ENCODE results near the gene ADK.
"Not testable (repeated sequence)": the region's sequence is repeated elsewhere in the genome, so short reads cannot be mapped to it uniquely, and the experiment has no call there.

ADK gene

GRCh38 chr10:74145133-74145532 is 5.9 kb upstream of the ADK start:
- DNase-seq (ENCODE audit: low spot score), result no peak

DNA sequence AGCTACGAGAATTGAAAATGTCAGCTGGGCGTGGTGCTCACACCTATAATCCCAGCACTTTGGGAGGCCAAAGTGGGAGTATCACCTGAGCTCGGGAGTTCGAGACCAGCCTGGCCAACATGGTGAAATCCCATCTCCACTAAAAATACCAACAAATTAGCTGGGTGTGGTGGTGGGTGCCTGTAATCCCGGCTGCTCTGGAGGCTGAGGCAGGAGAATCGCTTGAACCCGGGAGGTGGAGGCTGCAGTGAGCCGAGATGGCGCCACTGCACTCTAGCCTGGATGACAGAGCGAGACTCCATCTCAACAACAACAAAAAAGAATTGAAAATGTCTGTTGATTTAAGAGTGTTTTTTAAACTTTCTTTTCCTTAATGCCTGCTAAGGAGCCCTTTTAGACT is 4.0 kb upstream of the ADK start:
- not testable (repeated sequence) for DNase-seq (ENCODE audit: low spot score)

- no peak for DNase-seq (ENCODE audit: low spot score)
These were observed 624 bp upstream of the ADK start, which contains the start of gene AP3M1 for GRCh38 chr10:74150204-74150989. TSS of gene AP3M1 (minus strand) at chr10:74150828. CDS start at chr10:74138379, 12,449 bp downstream.

DNA sequence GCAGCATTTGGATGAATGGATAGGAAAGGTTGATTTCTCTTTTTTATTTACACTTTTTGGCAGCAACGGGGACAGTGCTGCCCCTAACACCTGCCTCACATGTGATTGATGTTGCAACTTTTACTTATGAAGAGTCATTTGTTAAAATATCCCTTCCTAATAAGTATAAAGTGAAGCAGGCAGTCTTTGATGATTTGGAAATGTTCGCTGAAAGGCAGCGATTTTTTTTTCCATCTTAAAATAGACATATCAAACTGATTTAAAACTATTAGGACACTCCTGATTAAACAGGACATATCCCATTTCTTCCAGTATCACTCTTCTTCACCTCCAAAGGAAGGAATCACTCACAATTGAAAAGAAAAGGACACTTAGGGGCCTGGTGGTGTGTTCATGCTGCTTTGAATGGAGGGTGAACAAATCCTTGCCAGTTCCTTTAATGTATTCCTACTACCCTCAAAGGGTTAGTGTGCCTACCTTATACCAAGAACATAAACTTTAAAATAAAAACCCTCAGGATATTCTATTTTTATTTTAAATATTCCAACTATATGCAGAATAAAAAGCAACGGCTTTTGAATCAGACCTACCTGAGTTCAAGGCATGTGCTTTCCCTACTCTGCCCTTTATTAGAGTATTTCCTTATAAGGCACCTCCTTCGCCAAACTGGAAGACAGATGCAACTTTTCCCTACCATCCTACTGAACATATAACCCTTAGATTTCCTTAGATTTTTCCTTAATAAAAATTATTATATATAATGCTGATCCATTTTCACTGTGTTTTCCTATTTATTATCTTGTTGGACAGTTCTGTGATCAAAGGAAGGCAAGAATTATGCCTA is 1.1 kb downstream of the ADK start:
- no peak for DNase-seq (ENCODE audit: low spot score)

DNA sequence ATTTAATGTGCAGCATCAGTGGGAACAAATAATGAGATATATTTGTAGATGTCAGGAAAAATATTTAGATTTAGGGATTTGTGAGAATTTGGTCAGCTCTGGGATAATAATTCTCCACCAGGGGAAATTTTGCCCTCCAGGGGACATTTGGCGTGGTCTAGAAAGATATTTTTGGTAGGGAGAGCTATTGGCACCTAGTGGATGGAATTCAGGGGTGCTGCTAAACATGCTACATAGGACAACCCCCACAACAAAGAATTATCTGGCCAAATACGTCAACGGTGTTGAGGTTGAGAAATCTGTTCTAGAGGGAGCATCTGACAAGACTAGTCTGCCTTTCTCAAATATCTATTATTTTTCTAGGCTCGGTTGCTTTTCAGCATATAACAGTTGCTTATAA is 2.1 kb downstream of the ADK start:
- no peak for DNase-seq (ENCODE audit: low spot score)

GRCh38 chr10:74153676-74154075 is 2.7 kb downstream of the ADK start:
- DNase-seq (ENCODE audit: low spot score), result no peak

DNA sequence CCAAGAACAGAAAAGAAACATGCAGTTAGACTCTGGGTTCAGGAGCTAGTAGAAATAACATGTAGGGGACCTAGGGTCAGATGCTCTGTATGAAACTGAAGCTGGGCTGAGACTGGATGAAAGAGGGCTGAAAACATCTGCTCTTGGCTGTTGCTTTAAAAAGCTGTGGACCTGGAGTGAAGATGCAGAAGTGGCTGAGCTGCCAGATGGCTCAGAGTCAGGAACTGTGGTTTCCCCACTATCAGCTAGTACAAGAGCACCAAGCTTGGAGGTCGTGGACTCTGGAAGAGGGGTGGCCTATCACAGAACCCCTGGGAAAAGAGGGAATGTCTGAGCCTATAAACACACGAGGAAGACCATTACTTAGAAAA is 5.9 kb downstream of the ADK start:
- no peak for DNase-seq (ENCODE audit: low spot score)

- no peak for DNase-seq (ENCODE audit: low spot score)
These were observed 9.0 kb downstream of the ADK start for GRCh38 chr10:74160013-74160412.

GRCh38 chr10:74163319-74164068 is 12.5 kb downstream of the ADK start:
- no peak for DNase-seq (ENCODE audit: low spot score)

DNA sequence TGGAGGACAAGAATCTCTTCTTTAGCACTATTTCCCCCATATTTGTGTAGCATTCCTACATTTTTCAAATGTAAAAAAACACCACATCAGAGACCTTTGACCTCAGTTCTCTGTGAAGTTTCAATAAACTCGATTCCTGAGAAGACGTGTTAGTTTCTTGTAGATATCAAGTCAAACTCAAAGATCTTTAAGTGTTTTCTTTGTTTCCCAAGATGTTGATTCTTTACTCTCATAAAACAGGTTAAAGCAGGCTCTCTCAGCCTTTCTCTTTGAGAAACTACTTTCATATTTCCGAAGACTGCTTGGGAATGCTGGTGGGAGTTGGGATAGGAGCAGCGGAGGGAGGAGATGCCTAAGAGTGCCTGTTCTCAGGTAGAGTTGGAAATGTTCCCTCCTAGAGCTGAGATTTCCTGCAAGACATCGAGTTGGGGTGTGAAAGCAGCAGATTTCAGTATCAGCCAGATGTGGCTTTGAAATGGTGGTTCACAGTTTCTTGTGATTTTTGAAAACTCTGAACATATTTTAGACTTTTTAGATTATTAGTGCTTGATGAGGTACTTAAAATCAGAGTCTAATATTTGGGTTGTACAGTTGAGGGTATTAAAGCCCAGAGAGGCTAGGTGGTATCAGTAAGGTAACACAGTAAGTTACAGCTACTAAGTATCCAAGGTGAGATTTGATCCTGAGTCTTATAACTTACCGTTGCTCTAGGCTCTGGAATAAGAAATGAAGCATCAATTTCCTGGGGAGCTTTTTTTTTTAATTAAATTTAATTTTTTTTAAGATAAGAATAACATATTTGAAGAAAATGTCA is 13.9 kb downstream of the ADK start:
- DNase-seq (ENCODE audit: low spot score), result no peak

DNA sequence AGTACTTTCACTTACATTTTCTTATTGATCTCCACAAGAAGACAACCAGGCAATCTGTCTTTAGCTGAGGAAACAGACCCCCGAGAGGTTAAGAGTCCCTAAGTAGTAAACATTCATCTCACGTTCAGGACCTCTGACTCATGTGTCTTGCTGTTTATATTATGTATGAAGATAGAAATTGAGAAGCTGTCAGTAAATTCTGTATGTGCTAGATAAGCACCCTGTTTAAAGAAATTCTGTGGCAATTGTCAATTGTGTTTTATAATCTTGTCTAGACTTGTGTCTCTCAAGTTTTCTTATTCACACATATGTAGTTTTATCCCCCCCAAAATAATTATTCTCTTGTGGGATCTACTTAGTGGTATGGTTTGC is 14.5 kb downstream of the ADK start:
- no peak for DNase-seq (ENCODE audit: low spot score)

DNA sequence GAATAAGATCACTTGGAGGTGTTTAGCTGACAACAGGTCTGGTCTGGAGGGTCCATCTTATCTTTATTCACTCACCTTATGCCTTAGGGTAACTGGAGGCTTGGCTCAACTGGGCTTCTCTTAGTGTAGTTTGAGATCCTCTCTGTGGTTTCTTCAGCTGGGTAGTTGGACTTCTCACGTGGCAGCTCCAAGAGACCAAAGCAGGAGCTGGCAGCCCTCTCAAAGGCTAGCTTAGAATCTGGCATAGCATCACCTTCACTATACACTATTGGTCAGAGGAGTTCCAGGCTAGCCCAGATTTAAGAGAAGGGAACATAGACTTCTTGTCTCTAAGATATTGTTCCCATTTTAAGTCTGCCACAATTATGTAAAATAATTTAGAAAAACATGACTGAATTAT is 16.4 kb downstream of the ADK start:
- no peak for DNase-seq (ENCODE audit: low spot score)

DNA sequence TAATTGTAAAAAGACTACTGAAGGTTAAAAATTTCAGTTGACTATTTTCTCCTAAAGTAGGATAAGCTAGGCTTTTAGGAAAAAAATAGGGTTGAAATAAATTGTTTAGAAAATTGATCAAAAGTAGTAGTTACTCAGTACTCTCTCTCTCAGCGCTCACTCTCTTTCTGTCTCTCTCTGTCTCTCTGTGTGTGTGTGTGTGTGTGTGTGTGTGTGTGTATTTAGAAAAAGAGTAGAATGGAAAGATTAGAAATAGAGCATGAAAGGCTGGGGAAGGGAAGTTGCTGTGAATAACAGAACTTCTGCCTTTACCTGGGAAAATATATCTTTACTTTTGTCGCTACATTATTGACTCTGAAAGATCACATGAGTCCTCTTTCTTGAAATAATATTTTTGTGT is 20.6 kb downstream of the ADK start:
- no peak for DNase-seq (ENCODE audit: low spot score)

DNA sequence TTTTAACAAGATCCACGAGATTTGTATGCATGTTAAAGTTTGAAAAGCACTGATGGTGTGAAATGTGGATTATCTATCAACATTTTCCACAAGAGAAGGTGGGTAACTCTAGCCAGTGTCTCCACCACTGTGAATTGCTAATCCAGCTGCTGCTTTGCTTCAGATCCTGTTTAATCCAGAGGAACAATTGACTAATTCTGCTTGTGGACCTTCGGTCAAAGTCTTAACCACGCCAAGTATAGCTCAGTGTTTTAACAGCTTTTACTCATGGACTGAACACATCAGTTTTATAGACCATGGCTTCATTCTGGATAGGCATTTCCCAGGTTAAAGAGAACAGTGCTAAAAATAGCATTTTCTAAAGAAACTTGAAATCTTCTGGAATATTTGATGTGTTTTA is 23.5 kb downstream of the ADK start:
- no peak for DNase-seq (ENCODE audit: low spot score)

GRCh38 chr10:74175510-74176379 is 24.7 kb downstream of the ADK start:
- DNase-seq (ENCODE audit: low spot score), result no peak

- DNase-seq (ENCODE audit: low spot score), result peak; percentile 91
These were observed 25.5 kb downstream of the ADK start for GRCh38 chr10:74176380-74177139.

- DNase-seq (ENCODE audit: low spot score), result no peak
These were observed 26.2 kb downstream of the ADK start for GRCh38 chr10:74177140-74177677.

DNA sequence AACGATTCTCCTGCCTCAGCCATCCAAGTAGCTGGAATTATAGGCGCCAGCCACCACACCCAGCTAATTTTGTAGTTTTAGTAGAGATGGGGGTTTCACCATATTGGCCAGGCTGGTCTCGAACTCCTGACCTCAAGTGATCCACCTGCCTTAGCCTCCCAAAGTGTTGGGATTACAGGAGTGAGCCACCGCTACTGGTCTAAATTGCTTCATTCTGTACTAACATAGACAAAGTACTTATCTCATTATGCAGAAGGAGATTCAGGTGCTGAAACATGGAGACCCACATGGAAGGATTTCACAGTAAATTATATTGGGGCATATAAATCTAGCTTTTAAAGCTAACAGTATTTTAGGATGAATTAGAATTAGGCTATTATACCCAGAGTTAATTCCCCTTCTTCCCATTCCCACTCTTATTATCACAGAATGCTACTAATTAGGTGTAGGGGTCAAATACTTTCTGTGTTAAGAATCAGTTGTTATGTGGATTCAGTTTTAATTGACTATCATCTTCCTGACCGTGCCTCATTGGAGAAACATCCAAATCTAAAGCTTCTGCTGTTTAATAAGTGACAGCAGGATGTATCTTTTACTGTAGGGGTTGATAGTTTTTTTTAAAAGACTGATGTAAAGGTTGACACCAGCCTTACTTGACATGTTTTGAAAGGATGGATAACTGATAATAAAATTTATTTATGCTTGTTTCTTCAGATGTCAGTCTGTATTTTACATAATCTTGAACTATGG is 27.2 kb downstream of the ADK start:
- DNase-seq (ENCODE audit: low spot score), result no peak

- DNase-seq (ENCODE audit: low spot score), result no peak
These were observed 28.2 kb downstream of the ADK start for GRCh38 chr10:74179111-74179710.

All from putamen (tissue), 1 donor.